GM23338 (cell line): ENCODE measurements around the gene CEP131. TPM values are rescaled to one million over a fixed set of nuclear protein-coding genes. Genes with fewer than 3 reads are reported as not detected.

ENCODE experiments used
- ATAC-seq: fragments of 200-7000 bp; cut with Tn5 transposase; 3 replicates; pipeline ENCODE4 v1.9.1; 2020
- DNase-seq: peaks from one replicate; pipeline ENCODE4 v3.0.0-alpha.2; 2015; ENCODE audit warnings: low spot score
- H2AFZ ChIP-seq: fragments of 200-600 bp; sonication (generic); 2 replicates; pipeline ENCODE4 v1.8.0; 2016; ENCODE audit warnings: antibody characterized with exemption, mild to moderate bottlenecking, moderate library complexity
- H3F3A ChIP-seq: fragments of 200-600 bp; sonication (generic); replicated peaks from 2 replicates; pipeline ENCODE4 v1.8.0; 2017; ENCODE audit warnings: antibody characterized with exemption, mixed run types, low read depth
- H3K27ac ChIP-seq: fragments of 200-600 bp; sonication (generic); 2 replicates; pipeline ENCODE4 v1.6.1; 2016; ENCODE audit warnings: low read depth
- H3K27me3 ChIP-seq: fragments of 200-600 bp; sonication (generic); 2 replicates; pipeline ENCODE4 v1.8.0; 2016; ENCODE audit warnings: mild to moderate bottlenecking, mixed run types, moderate library complexity; ENCODE audit not compliant: insufficient read depth
- H3K36me3 ChIP-seq: fragments of 200-600 bp; sonication (generic); 2 replicates; pipeline ENCODE4 v1.8.0; 2016; ENCODE audit warnings: mild to moderate bottlenecking; ENCODE audit not compliant: insufficient read depth
- H3K4me1 ChIP-seq: fragments of 200-600 bp; sonication (generic); 2 replicates; pipeline ENCODE4 v1.8.0; 2016; ENCODE audit warnings: mild to moderate bottlenecking, moderate library complexity; ENCODE audit not compliant: insufficient read depth
- H3K4me2 ChIP-seq: fragments of 200-600 bp; sonication (generic); 2 replicates; pipeline ENCODE4 v1.7.1; 2017; ENCODE audit warnings: mixed run types
- H3K4me3 ChIP-seq: fragments of 200-600 bp; sonication (generic); 2 replicates; pipeline ENCODE4 v1.6.1; 2016; ENCODE audit warnings: mixed run types
- H3K79me2 ChIP-seq: fragments of 200-600 bp; sonication (generic); replicated peaks from 2 replicates; pipeline ENCODE4 v1.8.0; 2017; ENCODE audit warnings: mild to moderate bottlenecking; ENCODE audit not compliant: insufficient read depth
- H3K9me2 ChIP-seq: fragments of 200-600 bp; sonication (generic); 2 replicates; pipeline ENCODE4 v1.8.0; 2017; ENCODE audit not compliant: insufficient read depth
- H4K20me1 ChIP-seq: fragments of 200-600 bp; sonication (generic); replicated peaks from 2 replicates; pipeline ENCODE4 v1.8.0; 2017; ENCODE audit warnings: mild to moderate bottlenecking; ENCODE audit not compliant: insufficient read depth
- H3K27ac Mint-ChIP-seq: 2 replicates; pipeline ENCODE4 v1.8.0; 2020; ENCODE audit warnings: inconsistent platforms, mild to moderate bottlenecking, moderate library complexity, mixed read lengths
- H3K27me3 Mint-ChIP-seq: 3 replicates; pipeline ENCODE4 v1.8.0; 2022; ENCODE audit warnings: low read depth, mild to moderate bottlenecking, moderate library complexity, mixed read lengths, inconsistent platforms; ENCODE audit not compliant: insufficient read depth, poor library complexity
- H3K36me3 Mint-ChIP-seq: 3 replicates; pipeline ENCODE4 v1.8.0; 2021; ENCODE audit warnings: low read depth, mild to moderate bottlenecking, inconsistent platforms, moderate library complexity, mixed read lengths
- H3K4me1 Mint-ChIP-seq: 3 replicates; pipeline ENCODE4 v1.8.0; 2020; ENCODE audit warnings: mild to moderate bottlenecking, inconsistent platforms, mixed read lengths
- H3K4me3 Mint-ChIP-seq: 3 replicates; pipeline ENCODE4 v1.8.0; 2021; ENCODE audit warnings: moderate library complexity, mild to moderate bottlenecking, inconsistent platforms, mixed read lengths
- H3K9me3 Mint-ChIP-seq: 3 replicates; pipeline ENCODE4 v1.8.0; 2020; ENCODE audit warnings: moderate library complexity, mild to moderate bottlenecking, inconsistent platforms, mixed read lengths
- CREB1 ChIP-seq: fragments of 250-450 bp; sonication (Bioruptor Pico); IDR thresholded peaks from 2 replicates; pipeline ENCODE4 v1.5.0; 2020; ENCODE audit warnings: low read depth, mild to moderate bottlenecking, moderate library complexity
- ETS1 ChIP-seq: IDR thresholded peaks from 2 replicates; pipeline ENCODE4 v1.6.1; 2016; ENCODE audit warnings: antibody characterized with exemption
- EZH2 ChIP-seq: fragments of 200-600 bp; sonication (generic); IDR thresholded peaks from one replicate; pipeline ENCODE4 v1.8.0; 2017; ENCODE audit warnings: antibody characterized with exemption, mild to moderate bottlenecking, low read depth; ENCODE audit not compliant: unreplicated experiment
- EZH2phosphoT487 ChIP-seq: fragments of 200-600 bp; sonication (generic); IDR thresholded peaks from one replicate; pipeline ENCODE4 v1.8.1; 2018; ENCODE audit warnings: antibody characterized with exemption; ENCODE audit not compliant: unreplicated experiment
- JUNB ChIP-seq: IDR thresholded peaks from one replicate; pipeline ENCODE4 v1.6.1; 2016; ENCODE audit warnings: antibody characterized with exemption; ENCODE audit not compliant: unreplicated experiment
- REST ChIP-seq: IDR thresholded peaks from one replicate; pipeline ENCODE4 v1.6.1; 2018; ENCODE audit warnings: antibody characterized with exemption; ENCODE audit not compliant: unreplicated experiment
- STAT1 ChIP-seq: IDR thresholded peaks from one replicate; pipeline ENCODE4 v1.6.1; 2016; ENCODE audit warnings: antibody characterized with exemption; ENCODE audit not compliant: unreplicated experiment
- ZNF114 ChIP-seq: fragments of 250-450 bp; sonication (Bioruptor Pico); IDR thresholded peaks from 2 replicates; pipeline ENCODE4 v1.5.0; 2020; ENCODE audit warnings: mild to moderate bottlenecking, moderate library complexity
- polyA plus RNA-seq: library from polyadenylated mRNA; unstranded; fragments of >200 nt; fragmentation: Nextera tagmentation; extraction: Ambion mirVana; gene quantifications from 2 replicates; pipeline ENCODE4 v1.2.1, GENCODE V29; 2016
- total RNA-seq: library from RNA; depleted of rRNA; stranded (reverse); fragments of >200 nt; shearing (Covaris generic); gene quantifications from 2 replicates; pipeline ENCODE4 v1.2.3, GENCODE V29; 2014
- TF ChIP-seq, protein P1 (sequence below), 2 experiments: fragments of 200-600 bp in 1 of 2; sonication (generic) in 1 of 2; conservative IDR thresholded peaks; 2 replicates each; pipeline versions ENCODE4 v1.5.1 to v1.6.1; 2016 to 2017; ENCODE audit warnings: antibody characterized with exemption in 2 of 2, low read depth in 2 of 2, mild to moderate bottlenecking in 2 of 2, moderate library complexity in 1 of 2

Gene CEP131
- total and polyA plus RNA-seq, 2 experiments from 2014 or later: 26.8 to 35.5 TPM

GRCh38 chr17:81160306-81160705, 62.5 kb downstream of the CEP131 start (continued):
- TF ChIP-seq, protein P1, sequence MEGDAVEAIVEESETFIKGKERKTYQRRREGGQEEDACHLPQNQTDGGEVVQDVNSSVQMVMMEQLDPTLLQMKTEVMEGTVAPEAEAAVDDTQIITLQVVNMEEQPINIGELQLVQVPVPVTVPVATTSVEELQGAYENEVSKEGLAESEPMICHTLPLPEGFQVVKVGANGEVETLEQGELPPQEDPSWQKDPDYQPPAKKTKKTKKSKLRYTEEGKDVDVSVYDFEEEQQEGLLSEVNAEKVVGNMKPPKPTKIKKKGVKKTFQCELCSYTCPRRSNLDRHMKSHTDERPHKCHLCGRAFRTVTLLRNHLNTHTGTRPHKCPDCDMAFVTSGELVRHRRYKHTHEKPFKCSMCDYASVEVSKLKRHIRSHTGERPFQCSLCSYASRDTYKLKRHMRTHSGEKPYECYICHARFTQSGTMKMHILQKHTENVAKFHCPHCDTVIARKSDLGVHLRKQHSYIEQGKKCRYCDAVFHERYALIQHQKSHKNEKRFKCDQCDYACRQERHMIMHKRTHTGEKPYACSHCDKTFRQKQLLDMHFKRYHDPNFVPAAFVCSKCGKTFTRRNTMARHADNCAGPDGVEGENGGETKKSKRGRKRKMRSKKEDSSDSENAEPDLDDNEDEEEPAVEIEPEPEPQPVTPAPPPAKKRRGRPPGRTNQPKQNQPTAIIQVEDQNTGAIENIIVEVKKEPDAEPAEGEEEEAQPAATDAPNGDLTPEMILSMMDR (conservative IDR thresholded peaks at IDR 0.05; ENCODE audit: low read depth in 2 of 2): no peak
- no peak for TF ChIP-seq EZH2phosphoT487
- TF ChIP-seq ETS1: no peak
- TF ChIP-seq ZNF114 (CRISPR knock-in tag): no peak
- TF ChIP-seq CREB1 (CRISPR knock-in tag): no peak
- TF ChIP-seq STAT1: no peak
- TF ChIP-seq EZH2: no peak
- no peak for TF ChIP-seq JUNB
- no peak for TF ChIP-seq REST

DNA sequence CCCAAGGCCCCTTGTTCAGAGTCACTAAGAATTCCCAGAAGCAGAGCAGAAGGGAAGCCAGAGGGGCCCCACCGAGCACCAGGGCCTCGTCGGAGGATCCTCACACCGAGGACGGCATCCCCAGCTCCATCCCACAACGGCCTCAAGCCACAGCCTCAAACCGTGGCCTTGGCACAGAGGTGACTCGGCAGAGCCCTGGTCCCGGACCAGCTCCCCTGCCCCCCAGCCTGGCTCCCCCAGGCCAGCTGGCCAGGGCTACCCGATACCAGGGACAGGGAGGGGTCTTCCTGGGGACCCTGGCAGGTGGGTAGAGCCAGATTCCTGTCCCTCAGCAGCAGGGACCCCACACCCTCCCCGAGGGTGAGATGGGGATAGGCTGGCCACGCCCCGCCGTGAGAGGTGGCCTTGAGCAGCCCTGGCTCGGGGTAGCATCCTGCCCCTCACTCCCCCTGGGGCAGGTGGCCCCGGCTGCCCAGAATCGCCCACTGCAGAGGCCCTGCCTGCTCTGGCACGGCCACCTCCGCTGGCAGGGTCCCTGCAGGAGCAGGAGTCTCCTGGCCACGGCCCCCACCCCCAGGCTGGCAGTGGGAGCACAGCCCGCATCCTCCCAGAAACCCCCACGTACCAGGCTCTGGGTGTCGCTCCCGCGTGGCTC, 63.0 kb downstream of the CEP131 start:
- Histone ChIP-seq H2AFZ (no peak overlapping the region), H3K27me3 (no peaks in the 10 kb centered on the region), H3K9me2 (no peaks in the 10 kb centered on the region), H3F3A (no peaks in the 10 kb centered on the region), H3K4me1 (no peaks in the 10 kb centered on the region), H3K27ac (no peak overlapping the region), H3K4me2 (no peak overlapping the region), H3K36me3 (no peaks in the 10 kb centered on the region), H3K79me2 (no peaks in the 10 kb centered on the region), H4K20me1 (no peaks in the 10 kb centered on the region), H3K4me3 (no peak overlapping the region)
- Mint-ChIP-seq H3K9me3 (no peaks in the 10 kb centered on the region), H3K4me3 (no peak overlapping the region), H3K4me1 (no peaks in the 10 kb centered on the region), H3K27me3 (peaks cover 8% of the 10 kb centered on the region), H3K27ac (no peak overlapping the region), H3K36me3 (no peaks in the 10 kb centered on the region)
- DNase-seq: no peak
- ATAC-seq: no peak
- TF ChIP-seq ETS1 (no peak), EZH2phosphoT487 (no peak), CREB1 (CRISPR knock-in tag) (no peak), ZNF114 (CRISPR knock-in tag) (no peak), REST (no peak)
